WERI-Rb-1 (cell line): Measurements from ENCODE around the gene WAPL.
A peak's percentile ranks its signal among the peaks of the same experiment; 100 is the strongest.

ENCODE experiments used
- DNase-seq: peaks from one replicate; pipeline ENCODE4 v3.0.0-alpha.2; 2020
- H3K27ac ChIP-seq: fragments of 250-450 bp; sonication (Bioruptor Pico); 2 replicates; pipeline ENCODE4 v1.5.1; 2020; ENCODE audit warnings: mild to moderate bottlenecking, moderate library complexity
- H3K27me3 ChIP-seq: fragments of 250-450 bp; sonication (Bioruptor Pico); 2 replicates; pipeline ENCODE4 v1.5.1; 2021; ENCODE audit warnings: mild to moderate bottlenecking, low read depth, moderate library complexity; ENCODE audit not compliant: insufficient read depth, severe bottlenecking
- H3K36me3 ChIP-seq: fragments of 250-450 bp; sonication (Bioruptor Pico); 2 replicates; pipeline ENCODE4 v1.5.1; 2020; ENCODE audit warnings: mild to moderate bottlenecking, moderate library complexity
- H3K4me3 ChIP-seq: 2 replicates; pipeline ENCODE4 v1.5.1; 2011; ENCODE audit warnings: low read depth, mild to moderate bottlenecking, control low read depth, low read length
- H3K9me3 ChIP-seq: fragments of 250-450 bp; sonication (Bioruptor Pico); 2 replicates; pipeline ENCODE4 v1.5.1; 2021; ENCODE audit warnings: mild to moderate bottlenecking, moderate library complexity; ENCODE audit not compliant: severe bottlenecking
- CTCF ChIP-seq: IDR thresholded peaks from 2 replicates; pipeline ENCODE4 v1.5.1; 2011; ENCODE audit warnings: low read depth, mild to moderate bottlenecking, control low read depth, inconsistent platforms, low read length

Gene WAPL

GRCh38 chr10:86446440-86446839 lies 75.2 kb downstream of the WAPL start:
- Histone ChIP-seq H3K4me3 (no peak overlapping the region), H3K27me3 (no peaks in the 10 kb centered on the region), H3K27ac (no peak overlapping the region), H3K9me3 (no peaks in the 10 kb centered on the region), H3K36me3 (peaks cover 84% of the 10 kb centered on the region)
- no peak for TF ChIP-seq CTCF
- no peak for DNase-seq

- no peak overlapping the region for H3K4me3 ChIP-seq
- no peak for DNase-seq
- peaks cover 86% of the 10 kb centered on the region for H3K36me3 ChIP-seq
- H3K27ac ChIP-seq = no peak overlapping the region
- TF ChIP-seq CTCF = no peak
- no peaks in the 10 kb centered on the region for H3K27me3 ChIP-seq
- no peaks in the 10 kb centered on the region for H3K9me3 ChIP-seq
These were observed 77.7 kb downstream of the WAPL start for GRCh38 chr10:86443936-86444335.

- Histone ChIP-seq H3K27ac (no peak overlapping the region), H3K36me3 (peaks cover 82% of the 10 kb centered on the region), H3K9me3 (no peaks in the 10 kb centered on the region), H3K27me3 (no peaks in the 10 kb centered on the region), H3K4me3 (no peak overlapping the region)
- TF ChIP-seq CTCF = no peak
- DNase-seq = no peak
These were observed 78.5 kb downstream of the WAPL start for GRCh38 chr10:86443069-86443468.

- TF ChIP-seq CTCF = no peak
- peaks cover 83% of the 10 kb centered on the region for H3K36me3 ChIP-seq
- DNase-seq = peak; percentile 25
- no peaks in the 10 kb centered on the region for H3K27me3 ChIP-seq
- no peak overlapping the region for H3K27ac ChIP-seq
- H3K9me3 ChIP-seq = no peaks in the 10 kb centered on the region
- no peak overlapping the region for H3K4me3 ChIP-seq
These were observed 80.4 kb downstream of the WAPL start for GRCh38 chr10:86440874-86441843.

- Histone ChIP-seq H3K27me3 (no peaks in the 10 kb centered on the region), H3K27ac (no peak overlapping the region), H3K9me3 (no peaks in the 10 kb centered on the region), H3K4me3 (no peak overlapping the region), H3K36me3 (peaks cover 81% of the 10 kb centered on the region)
- TF ChIP-seq CTCF = no peak
- DNase-seq = no peak
These were observed 82.0 kb downstream of the WAPL start for GRCh38 chr10:86439544-86439943.
